ENCODE data around the gene CCDC121. TPM values are rescaled to one million over a fixed set of nuclear protein-coding genes. Genes with fewer than 3 reads are reported as not detected.

CCDC121 gene
- total RNA-seq, 1 donor from 2014 or later: 9.2 TPM

GRCh38 chr2:27587025-27587424 is 41.8 kb downstream of the CCDC121 start:
- TF ChIP-seq EZH2 (IDR thresholded peaks at IDR 0.05) (no peak), CTCF (IDR thresholded peaks at IDR 0.05) (no peak), EZH2phosphoT487 (IDR thresholded peaks at IDR 0.05) (no peak)
- Histone ChIP-seq H2AFZ (replicated peaks) (no peak overlapping the region), H3K36me3 (no peaks in the 10 kb centered on the region), H3K27me3 (peaks cover 1% of the 10 kb centered on the region), H3K27ac (no peak overlapping the region), H3K4me1 (peaks cover 10% of the 10 kb centered on the region), H3K9me3 (ENCODE audit: low read depth) (peaks cover 15% of the 10 kb centered on the region), H3K79me2 (ENCODE audit: low read depth) (peaks cover 92% of the 10 kb centered on the region), H3F3A (ENCODE audit: low read depth) (no peaks in the 10 kb centered on the region), H3K4me2 (no peak overlapping the region), H3K4me3 (no peak overlapping the region), H4K20me1 (ENCODE audit: low read depth) (peaks cover 21% of the 10 kb centered on the region), H3K9ac (no peak overlapping the region)
- H3K9me3 Mint-ChIP-seq: peaks cover 23% of the 10 kb centered on the region
- peaks cover 18% of the 10 kb centered on the region for H3K4me1 Mint-ChIP-seq
- peaks cover 8% of the 10 kb centered on the region for H3K27me3 Mint-ChIP-seq (ENCODE audit: insufficient read depth, low read depth)
- H3K4me3 Mint-ChIP-seq: no peak overlapping the region
- H3K36me3 Mint-ChIP-seq: peaks cover 28% of the 10 kb centered on the region
- no peak overlapping the region for H3K27ac Mint-ChIP-seq
- DNase-seq (ENCODE audit: low spot score): no peak

- Mint-ChIP-seq H3K9me3 (peaks cover 22% of the 10 kb centered on the region), H3K4me3 (no peak overlapping the region), H3K36me3 (peaks cover 19% of the 10 kb centered on the region), H3K27ac (no peak overlapping the region), H3K4me1 (peaks cover 18% of the 10 kb centered on the region), H3K27me3 (ENCODE audit: insufficient read depth, low read depth) (peaks cover 5% of the 10 kb centered on the region)
- no peak for DNase-seq (ENCODE audit: low spot score)
- no peak for TF ChIP-seq EZH2 (IDR thresholded peaks at IDR 0.05)
- no peak for TF ChIP-seq CTCF (IDR thresholded peaks at IDR 0.05)
- no peak for TF ChIP-seq EZH2phosphoT487 (IDR thresholded peaks at IDR 0.05)
- H3K4me2 ChIP-seq: peak overlapping the region; percentile 97
- peaks cover 10% of the 10 kb centered on the region for H3K4me1 ChIP-seq
- no peaks in the 10 kb centered on the region for H3F3A ChIP-seq (ENCODE audit: low read depth)
- H4K20me1 ChIP-seq (ENCODE audit: low read depth): peaks cover 21% of the 10 kb centered on the region
- peaks cover 67% of the 10 kb centered on the region for H3K79me2 ChIP-seq (ENCODE audit: low read depth)
- H3K9ac ChIP-seq: no peak overlapping the region
- no peak overlapping the region for H3K27ac ChIP-seq
- H3K4me3 ChIP-seq: peak overlapping the region; percentile 89
- peaks cover 18% of the 10 kb centered on the region for H3K27me3 ChIP-seq
- H3K36me3 ChIP-seq: no peaks in the 10 kb centered on the region
- no peak overlapping the region for H2AFZ ChIP-seq (replicated peaks)
- H3K9me3 ChIP-seq (ENCODE audit: low read depth): peaks cover 4% of the 10 kb centered on the region
Measured at GRCh38 chr2:27584597-27584996, 44.2 kb downstream of the CCDC121 start.

- Mint-ChIP-seq H3K27ac (peak overlapping the region; percentile 92), H3K9me3 (peaks cover 28% of the 10 kb centered on the region), H3K36me3 (peaks cover 19% of the 10 kb centered on the region), H3K4me1 (peaks cover 18% of the 10 kb centered on the region), H3K4me3 (peak overlapping the region; percentile 92), H3K27me3 (ENCODE audit: insufficient read depth, low read depth) (peaks cover 8% of the 10 kb centered on the region)
- Histone ChIP-seq H2AFZ (replicated peaks) (peak overlapping the region; percentile 86), H3K4me2 (peak overlapping the region; percentile 97), H3K27me3 (peaks cover 28% of the 10 kb centered on the region), H3K4me3 (peak overlapping the region; percentile 89), H3K36me3 (no peaks in the 10 kb centered on the region), H3K27ac (no peak overlapping the region), H3K9me3 (ENCODE audit: low read depth) (no peaks in the 10 kb centered on the region), H3K4me1 (peaks cover 10% of the 10 kb centered on the region), H4K20me1 (ENCODE audit: low read depth) (peaks cover 21% of the 10 kb centered on the region), H3K9ac (peak overlapping the region; percentile 76), H3K79me2 (ENCODE audit: low read depth) (peaks cover 56% of the 10 kb centered on the region), H3F3A (ENCODE audit: low read depth) (no peaks in the 10 kb centered on the region)
- no peak for DNase-seq (ENCODE audit: low spot score)
- no peak for TF ChIP-seq CTCF (IDR thresholded peaks at IDR 0.05)
- no peak for TF ChIP-seq EZH2 (IDR thresholded peaks at IDR 0.05)
- no peak for TF ChIP-seq EZH2phosphoT487 (IDR thresholded peaks at IDR 0.05)
Measured at GRCh38 chr2:27583390-27583915, 45.4 kb downstream of the CCDC121 start.
